Activated T-helper 17 cell treated with anti-CD3 and anti-CD28 coated beads, Interleukin-2, amount 50 U/mL, for 72 hours (primary cell): Measurements from ENCODE around the gene ONECUT1. TPM values are rescaled to one million over a fixed set of nuclear protein-coding genes. Genes with fewer than 3 reads are reported as not detected.

ENCODE experiments used
- ATAC-seq: fragments of 150-1000 bp; cut with Tn5 transposase; replicated peaks from 2 replicates; pipeline ENCODE4 v1.10.0; 2021; ENCODE audit warnings: mild to moderate bottlenecking, moderate library complexity
- H3K27ac Mint-ChIP-seq: one replicate; pipeline ENCODE4 v1.8.0; 2022; ENCODE audit warnings: mixed read lengths
- H3K27me3 Mint-ChIP-seq: one replicate; pipeline ENCODE4 v1.8.0; 2022; ENCODE audit warnings: mixed read lengths
- H3K36me3 Mint-ChIP-seq: one replicate; pipeline ENCODE4 v1.8.0; 2022; ENCODE audit warnings: low read depth, mild to moderate bottlenecking, mixed read lengths
- H3K4me1 Mint-ChIP-seq: one replicate; pipeline ENCODE4 v1.8.0; 2022; ENCODE audit warnings: mixed read lengths
- H3K4me3 Mint-ChIP-seq: one replicate; pipeline ENCODE4 v1.8.0; 2022; ENCODE audit warnings: mild to moderate bottlenecking, mixed read lengths
- H3K9me3 Mint-ChIP-seq: one replicate; pipeline ENCODE4 v1.8.0; 2022; ENCODE audit warnings: mixed read lengths
- total RNA-seq, 2 donors: library from RNA; stranded (reverse); gene quantifications; one replicate each; pipeline ENCODE4 v1.2.3, GENCODE V29; 2022

ONECUT1 gene
- total RNA-seq, 2 donors from 2014 or later, result not detected

- Mint-ChIP-seq H3K9me3 (no peaks in the 10 kb centered on the region), H3K36me3 (no peaks in the 10 kb centered on the region), H3K4me1 (no peaks in the 10 kb centered on the region), H3K4me3 (no peak overlapping the region), H3K27me3 (no peaks in the 10 kb centered on the region), H3K27ac (no peak overlapping the region)
- ATAC-seq, result no peak
These were observed 72.7 kb downstream of the ONECUT1 start for GRCh38 chr15:52717481-52717880.

- Mint-ChIP-seq H3K4me1 (no peaks in the 10 kb centered on the region), H3K4me3 (no peak overlapping the region), H3K9me3 (no peaks in the 10 kb centered on the region), H3K27me3 (no peaks in the 10 kb centered on the region), H3K27ac (no peak overlapping the region), H3K36me3 (no peaks in the 10 kb centered on the region)
- no peak for ATAC-seq
These were observed 73.6 kb downstream of the ONECUT1 start for GRCh38 chr15:52716536-52716935.

- Mint-ChIP-seq H3K27ac (no peak overlapping the region), H3K36me3 (no peaks in the 10 kb centered on the region), H3K9me3 (no peaks in the 10 kb centered on the region), H3K4me1 (peaks cover 5% of the 10 kb centered on the region), H3K27me3 (no peaks in the 10 kb centered on the region), H3K4me3 (no peak overlapping the region)
- no peak for ATAC-seq
These were observed 74.7 kb downstream of the ONECUT1 start for GRCh38 chr15:52715411-52715810.

GRCh38 chr15:52714968-52715367 is 75.2 kb downstream of the ONECUT1 start:
- Mint-ChIP-seq H3K9me3 (no peaks in the 10 kb centered on the region), H3K36me3 (no peaks in the 10 kb centered on the region), H3K4me3 (no peak overlapping the region), H3K27me3 (no peaks in the 10 kb centered on the region), H3K27ac (no peak overlapping the region), H3K4me1 (peaks cover 9% of the 10 kb centered on the region)
- no peak for ATAC-seq

GRCh38 chr15:52710708-52711389 is 79.3 kb downstream of the ONECUT1 start:
- Mint-ChIP-seq H3K4me1 (peaks cover 14% of the 10 kb centered on the region), H3K9me3 (no peaks in the 10 kb centered on the region), H3K27ac (peak overlapping the region; percentile 90), H3K4me3 (peak overlapping the region; percentile 56), H3K27me3 (no peaks in the 10 kb centered on the region), H3K36me3 (no peaks in the 10 kb centered on the region)
- peak; percentile 97 for ATAC-seq

GRCh38 chr15:52710050-52710707 is 80.0 kb downstream of the ONECUT1 start:
- Mint-ChIP-seq H3K9me3 (no peaks in the 10 kb centered on the region), H3K27ac (peak overlapping the region; percentile 90), H3K27me3 (no peaks in the 10 kb centered on the region), H3K36me3 (no peaks in the 10 kb centered on the region), H3K4me1 (peaks cover 14% of the 10 kb centered on the region), H3K4me3 (peak overlapping the region; percentile 56)
- peak; percentile 79 for ATAC-seq

- no peaks in the 10 kb centered on the region for H3K27me3 Mint-ChIP-seq
These were observed 80.8 kb downstream of the ONECUT1 start for GRCh38 chr15:52709187-52709981.

More at GRCh38 chr15:52709187-52709981, 80.8 kb downstream of the ONECUT1 start:
- H3K36me3 Mint-ChIP-seq, result no peaks in the 10 kb centered on the region
- H3K9me3 Mint-ChIP-seq, result no peaks in the 10 kb centered on the region
- peak overlapping the region; percentile 90 for H3K27ac Mint-ChIP-seq
- no peak for ATAC-seq
- H3K4me3 Mint-ChIP-seq, result peak overlapping the region; percentile 56
- peaks cover 14% of the 10 kb centered on the region for H3K4me1 Mint-ChIP-seq

Other genes starting within 250 kb of the ONECUT1 start
- gene ARPP19, start 221.3 kb downstream of the ONECUT1 start, total RNA-seq, result 100 to 1,000 TPM; 154 to 222 TPM
- 10 to 100 TPM; 30.7 to 40.6 TPM for gene ATOSA, start 110.9 kb downstream of the ONECUT1 start, total RNA-seq